HEK293T (cell line): ENCODE measurements around the gene EDN2.

ENCODE experiments used
- ARNT ChIP-seq: fragments of 450-650 bp; IDR thresholded peaks from 2 replicates; pipeline ENCODE4 v1.6.1; 2017; ENCODE audit warnings: mild to moderate bottlenecking
- BHLHE40 ChIP-seq: fragments of 450-650 bp; IDR thresholded peaks from 2 replicates; pipeline ENCODE4 v1.6.1; 2016; ENCODE audit warnings: mild to moderate bottlenecking, moderate library complexity, borderline replicate concordance
- FOXA1 ChIP-seq: fragments of 450-650 bp; IDR thresholded peaks from 2 replicates; pipeline ENCODE4 v1.6.1; 2016; ENCODE audit warnings: mild to moderate bottlenecking
- FOXM1 ChIP-seq: fragments of 450-650 bp; IDR thresholded peaks from 2 replicates; pipeline ENCODE4 v1.6.1; 2017; ENCODE audit warnings: mild to moderate bottlenecking, borderline replicate concordance
- HDGF ChIP-seq: fragments of 450-650 bp; IDR thresholded peaks from 2 replicates; pipeline ENCODE4 v1.6.1; 2017; ENCODE audit warnings: antibody characterized with exemption, borderline replicate concordance
- TARDBP ChIP-seq: fragments of 450-650 bp; IDR thresholded peaks from 2 replicates; pipeline ENCODE4 v1.6.1; 2016
- TF ChIP-seq, protein P1 (sequence below): fragments of 450-650 bp; IDR thresholded peaks from 2 replicates; pipeline ENCODE4 v1.6.1; 2016

DNA sequence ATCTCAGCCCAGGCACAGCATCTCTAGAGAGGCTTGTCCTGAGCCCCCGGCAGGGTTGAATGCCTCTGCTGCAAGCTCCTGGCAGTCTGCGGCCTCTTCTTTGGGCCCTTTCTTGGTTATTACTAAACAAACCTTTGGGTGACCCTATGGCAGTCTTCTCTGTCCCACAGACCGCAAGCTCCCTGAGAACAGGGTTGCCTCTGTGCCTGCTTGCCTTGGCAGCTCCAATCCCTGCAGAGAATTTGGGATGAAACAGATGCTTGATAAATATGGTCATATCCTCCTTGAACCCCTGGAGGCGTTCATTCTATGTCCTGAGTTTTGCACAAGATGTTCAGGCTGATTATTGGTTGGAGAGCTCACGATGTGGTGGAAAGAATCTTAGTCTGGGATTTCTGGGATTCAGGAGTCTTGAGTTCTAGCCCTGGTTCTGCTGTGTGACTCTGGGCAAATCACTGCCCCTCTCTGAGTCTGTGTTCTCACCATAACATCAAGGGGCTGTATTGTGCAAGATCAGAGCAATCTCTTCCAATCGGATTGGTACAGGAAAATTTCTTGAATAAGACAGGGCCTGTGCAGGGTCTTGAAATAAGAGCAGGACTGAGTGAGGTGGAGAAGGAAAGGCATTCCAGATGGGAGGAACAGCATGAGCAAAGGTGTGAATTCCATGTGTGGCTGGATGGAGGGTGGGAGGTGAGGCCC lies 49.6 kb downstream of the EDN2 start:
- TF ChIP-seq, protein P1, sequence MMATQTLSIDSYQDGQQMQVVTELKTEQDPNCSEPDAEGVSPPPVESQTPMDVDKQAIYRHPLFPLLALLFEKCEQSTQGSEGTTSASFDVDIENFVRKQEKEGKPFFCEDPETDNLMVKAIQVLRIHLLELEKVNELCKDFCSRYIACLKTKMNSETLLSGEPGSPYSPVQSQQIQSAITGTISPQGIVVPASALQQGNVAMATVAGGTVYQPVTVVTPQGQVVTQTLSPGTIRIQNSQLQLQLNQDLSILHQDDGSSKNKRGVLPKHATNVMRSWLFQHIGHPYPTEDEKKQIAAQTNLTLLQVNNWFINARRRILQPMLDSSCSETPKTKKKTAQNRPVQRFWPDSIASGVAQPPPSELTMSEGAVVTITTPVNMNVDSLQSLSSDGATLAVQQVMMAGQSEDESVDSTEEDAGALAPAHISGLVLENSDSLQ: no peak
- TF ChIP-seq TARDBP: no peak
- no peak for TF ChIP-seq FOXA1
- no peak for TF ChIP-seq BHLHE40
- TF ChIP-seq HDGF: no peak
- TF ChIP-seq ARNT: no peak
- TF ChIP-seq FOXM1: no peak
